Measurements from ENCODE around the gene MPP2. TPM values are rescaled to one million over a fixed set of nuclear protein-coding genes. Genes with fewer than 3 reads are reported as not detected.
A peak's percentile ranks its signal among the peaks of the same experiment; 100 is the strongest.
"Not testable (repeated sequence)": the region's sequence is repeated elsewhere in the genome, so short reads cannot be mapped to it uniquely, and the experiment has no call there.

Gene MPP2
- total RNA-seq, 1 donor, result 0.72 TPM

DNA sequence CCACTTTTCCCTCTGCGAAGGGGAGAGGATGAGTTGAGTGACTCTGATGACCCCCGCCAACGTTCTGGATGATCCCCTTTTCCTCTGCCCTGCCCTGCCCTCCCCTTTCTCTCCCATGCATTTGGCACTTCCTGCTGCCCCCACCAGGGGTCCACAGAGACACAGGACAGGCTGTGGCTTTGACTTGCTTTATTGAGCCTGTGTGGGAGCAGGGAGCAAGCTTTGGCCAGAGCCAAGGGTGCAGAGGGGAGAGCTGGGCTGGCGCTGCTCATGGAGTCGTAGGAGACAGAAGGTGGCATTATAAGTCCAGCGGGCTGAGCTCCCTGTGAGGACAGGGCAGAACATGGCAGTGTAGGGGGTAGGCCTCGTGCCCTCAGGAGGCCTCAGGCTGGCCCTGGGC is 33.3 kb upstream of the MPP2 start:
- Histone ChIP-seq H3K9me3 (ENCODE audit: low read depth, low read length) (no peaks in the 10 kb centered on the region), H3K36me3 (ENCODE audit: insufficient read depth, low read length) (no peaks in the 10 kb centered on the region), H3K27me3 (ENCODE audit: insufficient read depth, low read length) (peaks cover 2% of the 10 kb centered on the region), H3K4me3 (ENCODE audit: insufficient read depth, low read length) (no peak overlapping the region), H3K4me2 (ENCODE audit: insufficient read depth, low read length) (no peak overlapping the region), H4K20me1 (ENCODE audit: insufficient read depth, low read length) (no peaks in the 10 kb centered on the region), H3K4me1 (ENCODE audit: insufficient read depth, low read length) (peaks cover 4% of the 10 kb centered on the region), H2AFZ (ENCODE audit: low read length) (no peak overlapping the region), H3K79me2 (ENCODE audit: insufficient read depth, low read length) (no peaks in the 10 kb centered on the region), H3K27ac (ENCODE audit: low read depth, low read length) (no peak overlapping the region)
- DNase-seq (ENCODE audit: insufficient read length, low spot score, missing footprints), result peak; percentile 87
- TF ChIP-seq, protein P1, sequence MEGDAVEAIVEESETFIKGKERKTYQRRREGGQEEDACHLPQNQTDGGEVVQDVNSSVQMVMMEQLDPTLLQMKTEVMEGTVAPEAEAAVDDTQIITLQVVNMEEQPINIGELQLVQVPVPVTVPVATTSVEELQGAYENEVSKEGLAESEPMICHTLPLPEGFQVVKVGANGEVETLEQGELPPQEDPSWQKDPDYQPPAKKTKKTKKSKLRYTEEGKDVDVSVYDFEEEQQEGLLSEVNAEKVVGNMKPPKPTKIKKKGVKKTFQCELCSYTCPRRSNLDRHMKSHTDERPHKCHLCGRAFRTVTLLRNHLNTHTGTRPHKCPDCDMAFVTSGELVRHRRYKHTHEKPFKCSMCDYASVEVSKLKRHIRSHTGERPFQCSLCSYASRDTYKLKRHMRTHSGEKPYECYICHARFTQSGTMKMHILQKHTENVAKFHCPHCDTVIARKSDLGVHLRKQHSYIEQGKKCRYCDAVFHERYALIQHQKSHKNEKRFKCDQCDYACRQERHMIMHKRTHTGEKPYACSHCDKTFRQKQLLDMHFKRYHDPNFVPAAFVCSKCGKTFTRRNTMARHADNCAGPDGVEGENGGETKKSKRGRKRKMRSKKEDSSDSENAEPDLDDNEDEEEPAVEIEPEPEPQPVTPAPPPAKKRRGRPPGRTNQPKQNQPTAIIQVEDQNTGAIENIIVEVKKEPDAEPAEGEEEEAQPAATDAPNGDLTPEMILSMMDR (IDR thresholded peaks at IDR 0.05; ENCODE audit: extremely low read depth, low read depth, low read length), result peak; percentile 64

GRCh38 chr17:43939886-43940285 is 32.5 kb upstream of the MPP2 start:
- Histone ChIP-seq H4K20me1 (ENCODE audit: insufficient read depth, low read length) (no peaks in the 10 kb centered on the region), H3K4me2 (ENCODE audit: insufficient read depth, low read length) (no peak overlapping the region), H3K36me3 (ENCODE audit: insufficient read depth, low read length) (no peaks in the 10 kb centered on the region), H3K27ac (ENCODE audit: low read depth, low read length) (no peak overlapping the region), H3K4me1 (ENCODE audit: insufficient read depth, low read length) (no peaks in the 10 kb centered on the region), H2AFZ (ENCODE audit: low read length) (no peak overlapping the region), H3K79me2 (ENCODE audit: insufficient read depth, low read length) (no peaks in the 10 kb centered on the region), H3K4me3 (ENCODE audit: insufficient read depth, low read length) (no peak overlapping the region), H3K27me3 (ENCODE audit: insufficient read depth, low read length) (peaks cover 2% of the 10 kb centered on the region), H3K9me3 (ENCODE audit: low read depth, low read length) (no peaks in the 10 kb centered on the region)
- TF ChIP-seq, protein P1 (IDR thresholded peaks at IDR 0.05; ENCODE audit: extremely low read depth, low read depth, low read length), result no peak
- no peak for DNase-seq (ENCODE audit: insufficient read length, low spot score, missing footprints)

GRCh38 chr17:43939452-43939851 is 32.1 kb upstream of the MPP2 start:
- not testable (repeated sequence) for H3K4me1 ChIP-seq (ENCODE audit: insufficient read depth, low read length); H3K27ac ChIP-seq (ENCODE audit: low read depth, low read length); DNase-seq (ENCODE audit: insufficient read length, low spot score, missing footprints); H3K36me3 ChIP-seq (ENCODE audit: insufficient read depth, low read length); H3K9me3 ChIP-seq (ENCODE audit: low read depth, low read length); H3K4me3 ChIP-seq (ENCODE audit: insufficient read depth, low read length); H2AFZ ChIP-seq (ENCODE audit: low read length); H3K4me2 ChIP-seq (ENCODE audit: insufficient read depth, low read length); H3K79me2 ChIP-seq (ENCODE audit: insufficient read depth, low read length); H3K27me3 ChIP-seq (ENCODE audit: insufficient read depth, low read length); H4K20me1 ChIP-seq (ENCODE audit: insufficient read depth, low read length)

- TF ChIP-seq, protein P1 (IDR thresholded peaks at IDR 0.05; ENCODE audit: extremely low read depth, low read depth, low read length), result no peak
- no peak for DNase-seq (ENCODE audit: insufficient read length, low spot score, missing footprints)
- Histone ChIP-seq H3K4me1 (ENCODE audit: insufficient read depth, low read length) (no peaks in the 10 kb centered on the region), H3K27ac (ENCODE audit: low read depth, low read length) (no peak overlapping the region), H3K9me3 (ENCODE audit: low read depth, low read length) (no peaks in the 10 kb centered on the region), H4K20me1 (ENCODE audit: insufficient read depth, low read length) (no peaks in the 10 kb centered on the region), H3K4me3 (ENCODE audit: insufficient read depth, low read length) (no peak overlapping the region), H3K79me2 (ENCODE audit: insufficient read depth, low read length) (no peaks in the 10 kb centered on the region), H2AFZ (ENCODE audit: low read length) (no peak overlapping the region), H3K36me3 (ENCODE audit: insufficient read depth, low read length) (no peaks in the 10 kb centered on the region), H3K4me2 (ENCODE audit: insufficient read depth, low read length) (no peak overlapping the region), H3K27me3 (ENCODE audit: insufficient read depth, low read length) (peaks cover 2% of the 10 kb centered on the region)
Observed at GRCh38 chr17:43938838-43939182, 31.5 kb upstream of the MPP2 start.

DNA sequence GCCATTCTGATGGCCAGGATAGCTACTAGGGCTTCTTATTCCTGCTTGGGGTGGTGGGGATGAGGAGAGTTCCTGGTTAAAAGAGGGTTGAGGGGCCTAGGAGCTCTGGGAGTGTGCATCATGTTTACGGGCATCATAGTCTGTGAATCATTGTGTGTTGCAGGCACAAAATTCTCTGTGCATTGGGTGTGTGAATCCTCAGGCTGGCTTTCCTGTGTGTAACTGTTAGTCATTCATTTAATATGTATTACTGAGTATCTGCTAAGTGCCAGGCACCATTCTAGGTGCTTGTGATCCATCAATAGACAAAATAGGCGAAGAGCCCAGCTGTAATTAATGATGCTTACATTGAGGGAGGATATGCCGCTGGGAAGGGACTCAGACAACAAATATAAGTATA is 29.1 kb upstream of the MPP2 start:
- Histone ChIP-seq H3K27me3 (ENCODE audit: insufficient read depth, low read length) (peaks cover 6% of the 10 kb centered on the region), H3K79me2 (ENCODE audit: insufficient read depth, low read length) (no peaks in the 10 kb centered on the region), H3K4me2 (ENCODE audit: insufficient read depth, low read length) (no peak overlapping the region), H3K36me3 (ENCODE audit: insufficient read depth, low read length) (no peaks in the 10 kb centered on the region), H3K27ac (ENCODE audit: low read depth, low read length) (no peak overlapping the region), H3K4me3 (ENCODE audit: insufficient read depth, low read length) (no peak overlapping the region), H3K9me3 (ENCODE audit: low read depth, low read length) (no peaks in the 10 kb centered on the region), H4K20me1 (ENCODE audit: insufficient read depth, low read length) (no peaks in the 10 kb centered on the region), H2AFZ (ENCODE audit: low read length) (no peak overlapping the region), H3K4me1 (ENCODE audit: insufficient read depth, low read length) (no peaks in the 10 kb centered on the region)
- DNase-seq (ENCODE audit: insufficient read length, low spot score, missing footprints), result no peak
- TF ChIP-seq, protein P1 (IDR thresholded peaks at IDR 0.05; ENCODE audit: extremely low read depth, low read depth, low read length), result no peak
